ENCODE measurements around the gene BMP7.
"Not testable (repeated sequence)": the region's sequence is repeated elsewhere in the genome, so short reads cannot be mapped to it uniquely, and the experiment has no call there.

Gene BMP7

DNA sequence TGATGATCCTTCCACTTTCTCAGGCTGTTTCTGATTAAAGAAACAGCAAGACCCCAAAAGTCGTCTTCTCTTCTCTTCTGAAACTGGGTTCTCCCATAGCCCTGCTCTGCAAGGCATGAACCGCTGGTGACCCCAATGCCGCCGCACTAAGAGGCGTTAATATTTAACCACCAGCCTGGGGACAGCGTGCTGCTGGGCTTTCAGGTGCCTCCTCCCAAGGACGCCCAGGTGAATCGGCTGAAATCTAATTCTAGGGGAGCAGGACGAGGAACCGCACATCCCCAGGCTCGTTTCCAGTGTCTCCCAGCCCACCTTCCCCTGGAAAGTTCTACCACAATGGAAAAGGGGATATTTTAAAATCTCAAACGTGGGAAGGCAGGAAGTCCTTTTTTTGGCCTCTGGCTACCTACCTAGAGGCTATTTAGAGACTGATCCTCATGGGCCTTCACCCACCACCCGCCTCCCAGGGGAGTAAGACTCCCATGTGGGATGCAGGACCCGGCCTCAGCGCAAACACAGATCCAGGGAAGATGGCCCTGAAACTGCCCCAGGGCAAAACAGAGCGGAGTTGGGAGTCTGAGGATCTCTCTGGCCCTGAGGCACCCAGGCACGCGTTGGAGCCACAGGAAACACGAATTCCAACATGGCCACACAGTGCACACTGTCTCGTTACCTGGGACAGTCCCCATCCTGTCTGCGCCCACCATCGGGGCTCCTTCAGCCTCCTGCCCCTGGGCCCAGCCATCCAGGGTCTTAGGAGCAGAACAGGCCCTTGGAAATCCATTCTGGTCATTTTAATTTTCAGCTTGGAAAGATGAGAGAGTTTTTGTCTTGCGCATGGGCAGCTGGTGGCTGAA, 56.2 kb downstream of the BMP7 start:
- no peak for DNase-seq (ENCODE audit: low read depth)

DNA sequence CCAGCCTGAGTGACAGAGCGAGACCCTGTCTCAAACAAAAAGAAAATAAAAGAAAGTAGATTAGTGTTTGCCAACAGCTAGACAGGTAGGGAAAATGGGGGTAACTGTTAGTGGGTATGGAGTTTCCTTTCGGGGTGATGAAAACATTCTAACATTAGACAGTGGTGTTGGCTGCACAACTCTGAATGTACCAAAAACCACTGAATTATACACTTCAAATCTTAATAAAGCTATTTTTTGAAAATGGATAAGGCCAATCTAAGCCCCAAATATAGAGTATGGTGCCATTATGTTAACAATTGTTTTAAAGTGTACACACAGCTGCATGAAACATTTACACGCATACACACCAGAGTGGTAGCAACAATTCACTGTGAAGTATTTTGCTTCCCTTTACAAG, 57.0 kb downstream of the BMP7 start:
- DNase-seq (ENCODE audit: low read depth), result no peak

DNA sequence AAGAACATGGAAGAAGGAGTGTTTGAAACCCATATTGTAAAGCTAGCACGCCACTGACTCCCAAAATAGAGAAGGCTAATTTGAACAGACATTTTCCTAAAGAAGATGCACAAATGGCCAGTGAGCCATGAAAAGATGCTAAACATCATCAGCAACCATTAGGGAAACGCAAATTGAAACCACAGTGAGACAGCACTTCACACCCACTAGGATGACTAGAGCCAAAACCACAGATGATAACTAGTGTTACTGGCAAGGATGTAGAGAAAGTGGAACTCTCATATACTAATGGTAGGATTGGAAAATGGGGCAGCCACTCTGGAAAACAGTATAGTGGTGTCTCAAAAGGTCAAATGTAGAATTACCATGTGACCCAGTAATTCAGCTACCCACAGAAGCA, 58.2 kb downstream of the BMP7 start:
- no peak for DNase-seq (ENCODE audit: low read depth)

DNA sequence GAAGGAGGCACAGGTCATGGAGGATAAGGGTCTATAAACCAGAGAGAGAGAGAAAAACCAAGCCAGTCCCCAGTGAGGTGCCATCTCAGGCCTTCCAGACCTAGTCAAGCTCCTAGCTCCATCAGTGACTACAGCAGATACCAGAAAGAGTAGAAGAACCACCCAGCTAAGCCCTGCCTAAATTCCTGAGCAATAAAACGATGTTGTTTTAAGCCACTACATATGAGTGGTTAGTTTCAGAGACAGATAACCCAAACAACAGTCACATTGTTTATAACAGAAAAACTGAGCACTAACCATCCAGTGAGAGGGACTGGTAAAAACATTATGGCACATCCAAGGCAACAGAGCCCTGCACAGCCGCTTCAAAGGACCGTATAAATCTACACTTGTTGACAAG, 59.2 kb downstream of the BMP7 start:
- no peak for DNase-seq (ENCODE audit: low read depth)

DNA sequence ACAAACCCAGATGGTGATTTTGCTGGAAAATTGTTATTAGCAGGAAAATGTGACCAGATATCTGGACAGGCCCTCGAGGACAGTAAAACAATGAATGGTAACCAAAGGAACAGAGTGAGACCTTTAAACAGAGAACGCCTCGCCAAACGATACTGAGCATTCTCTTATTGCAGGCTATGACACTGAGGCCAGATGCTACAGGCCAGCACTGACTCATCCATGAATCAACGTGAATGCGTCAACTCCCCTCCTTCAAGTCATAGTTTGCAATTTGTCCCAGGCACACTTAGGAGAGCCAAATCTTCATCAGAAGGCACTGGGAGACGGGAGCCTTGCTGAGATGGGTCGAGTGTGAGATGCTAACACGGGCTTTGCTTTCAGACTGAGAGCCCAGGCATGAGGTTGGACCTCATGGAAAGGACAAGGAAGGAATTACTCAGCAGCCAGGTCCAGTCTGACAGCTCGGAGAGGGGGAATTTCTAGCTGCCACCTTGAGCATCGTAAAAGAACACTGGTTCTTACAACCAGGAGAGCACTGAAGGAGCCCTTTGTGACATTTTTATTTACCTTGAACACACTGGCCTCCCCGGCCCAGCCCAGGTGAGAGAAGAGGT, 60.7 kb downstream of the BMP7 start:
- DNase-seq (ENCODE audit: low read depth), result no peak

DNA sequence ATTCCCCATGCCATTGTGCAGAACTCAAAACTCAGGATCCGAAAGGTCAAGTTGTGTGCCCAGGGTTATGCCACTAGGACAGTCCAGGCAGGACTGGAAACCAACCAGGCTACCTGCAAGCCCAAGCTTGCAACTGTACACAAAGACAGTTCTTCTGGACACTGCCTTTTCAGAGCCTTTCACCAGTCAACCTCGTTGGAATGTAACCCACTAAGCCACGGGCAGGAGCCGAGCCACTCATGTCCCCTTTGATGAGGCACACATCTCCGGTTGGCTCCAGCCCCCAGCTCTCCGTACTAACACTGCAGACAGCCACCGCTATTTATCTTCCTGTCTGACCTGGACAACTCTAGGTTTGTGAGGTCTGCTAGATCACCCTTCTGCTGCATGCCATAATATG, 62.5 kb downstream of the BMP7 start:
- DNase-seq (ENCODE audit: low read depth), result no peak

DNA sequence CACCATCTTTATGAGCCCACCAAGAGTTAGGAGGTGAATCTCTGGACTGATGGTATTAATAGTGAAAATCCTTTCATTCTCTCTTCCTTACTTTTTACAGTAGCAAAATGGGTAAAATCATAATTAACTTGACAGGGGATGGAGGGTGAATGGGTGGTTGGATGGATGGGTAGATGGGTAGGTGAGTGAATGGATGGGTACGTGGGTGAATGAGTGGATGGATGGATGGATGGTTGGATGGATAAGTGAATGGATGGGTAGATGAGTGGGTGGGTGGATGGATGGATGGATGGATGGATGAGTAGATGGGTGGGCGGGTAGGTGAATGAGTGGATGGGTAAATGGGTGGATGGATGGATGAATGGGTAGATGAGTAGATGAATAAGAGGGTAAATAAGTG, 63.2 kb downstream of the BMP7 start:
- no peak for DNase-seq (ENCODE audit: low read depth)

DNA sequence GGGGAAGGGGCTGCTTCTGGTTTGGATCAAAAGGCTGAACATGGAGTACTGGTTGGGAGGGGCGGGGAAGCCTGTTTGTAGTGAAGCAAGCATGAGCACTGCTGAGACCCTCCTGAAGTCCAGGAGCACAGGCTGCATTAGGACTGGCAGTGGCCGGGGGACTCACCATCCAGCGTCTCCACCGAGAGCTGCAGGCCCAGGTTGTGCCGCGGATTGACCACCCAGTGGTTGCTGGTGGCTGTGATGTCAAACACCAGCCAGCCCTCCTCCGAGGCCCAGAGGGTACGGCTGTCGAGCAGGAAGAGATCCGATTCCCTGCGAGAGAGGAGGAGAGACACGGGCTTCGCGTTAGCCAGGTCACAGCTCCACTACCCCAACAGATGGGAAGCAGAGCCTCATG, 64.1 kb downstream of the BMP7 start:
- no peak for DNase-seq (ENCODE audit: low read depth)

DNA sequence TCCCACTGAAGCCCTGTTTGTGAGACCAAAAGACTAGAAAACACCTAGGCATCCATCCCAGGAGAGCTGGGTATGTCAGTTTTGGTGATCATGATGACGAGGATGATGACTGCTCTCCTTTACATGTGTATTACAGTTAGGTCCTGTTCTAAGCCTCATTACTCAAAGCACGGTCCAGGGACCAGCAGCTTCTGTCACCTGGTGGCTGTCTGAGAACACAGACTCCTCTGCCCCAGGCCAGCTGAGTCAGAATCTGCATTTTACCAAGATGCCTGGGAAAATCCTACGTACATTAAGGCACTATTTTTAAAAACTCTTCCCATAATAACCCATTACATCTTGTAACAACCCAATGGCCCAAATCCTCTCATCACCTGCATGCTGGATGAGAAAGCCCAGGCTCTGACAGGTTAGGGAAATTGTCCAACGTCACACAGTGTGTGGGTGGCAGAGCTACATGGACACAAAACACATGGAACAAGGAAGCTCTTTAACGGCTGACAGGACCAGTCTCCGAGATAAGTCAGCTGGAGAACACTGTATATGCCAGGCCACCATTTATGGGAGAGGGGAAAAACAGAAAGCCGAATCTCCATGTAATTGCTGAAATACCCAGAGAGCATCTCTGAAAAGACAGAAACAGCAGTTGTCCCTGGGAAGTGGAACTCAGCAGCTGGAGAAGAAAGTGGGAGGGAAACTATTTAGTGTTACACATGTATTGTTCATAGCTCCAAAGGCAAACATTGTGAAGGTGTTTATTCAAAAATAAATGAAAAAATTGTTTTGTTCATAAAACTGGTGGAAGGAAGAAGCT, 65.4 kb downstream of the BMP7 start:
- no peak for DNase-seq (ENCODE audit: low read depth)

DNA sequence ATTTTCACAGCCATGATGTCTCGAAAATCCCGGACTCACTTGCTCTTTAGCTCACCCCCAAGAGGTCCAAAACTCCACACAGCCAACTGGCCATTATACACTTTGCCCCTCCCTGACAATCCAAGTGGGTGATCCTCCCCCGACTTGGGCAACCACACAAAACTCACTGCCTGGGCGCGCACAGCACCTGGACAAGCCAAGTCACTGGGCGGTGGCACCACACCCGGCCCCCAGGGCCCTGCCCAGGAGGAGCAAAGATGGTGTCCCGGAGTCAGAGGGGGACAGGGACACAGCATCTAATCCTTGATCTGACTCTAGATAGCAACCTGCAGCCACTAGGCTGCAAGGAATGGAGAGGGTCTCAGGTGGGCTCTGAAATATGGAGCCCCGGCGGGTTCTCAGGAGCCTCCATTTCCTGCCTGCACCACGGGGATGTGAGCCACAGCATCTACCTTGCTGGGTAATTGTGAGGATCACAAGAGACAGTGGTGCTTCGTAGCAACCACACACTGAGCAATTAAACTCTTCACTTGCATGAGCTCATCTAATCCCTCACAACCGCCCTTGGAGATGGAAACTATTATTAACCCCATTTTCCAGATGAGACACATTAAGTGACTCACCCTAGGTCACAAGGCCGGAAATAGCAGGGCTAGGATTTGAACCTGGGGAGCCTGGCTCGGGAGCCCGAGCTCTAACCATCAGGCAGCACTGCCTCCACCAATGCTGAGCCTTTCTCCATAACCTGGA, 66.6 kb downstream of the BMP7 start:
- no peak for DNase-seq (ENCODE audit: low read depth)

DNA sequence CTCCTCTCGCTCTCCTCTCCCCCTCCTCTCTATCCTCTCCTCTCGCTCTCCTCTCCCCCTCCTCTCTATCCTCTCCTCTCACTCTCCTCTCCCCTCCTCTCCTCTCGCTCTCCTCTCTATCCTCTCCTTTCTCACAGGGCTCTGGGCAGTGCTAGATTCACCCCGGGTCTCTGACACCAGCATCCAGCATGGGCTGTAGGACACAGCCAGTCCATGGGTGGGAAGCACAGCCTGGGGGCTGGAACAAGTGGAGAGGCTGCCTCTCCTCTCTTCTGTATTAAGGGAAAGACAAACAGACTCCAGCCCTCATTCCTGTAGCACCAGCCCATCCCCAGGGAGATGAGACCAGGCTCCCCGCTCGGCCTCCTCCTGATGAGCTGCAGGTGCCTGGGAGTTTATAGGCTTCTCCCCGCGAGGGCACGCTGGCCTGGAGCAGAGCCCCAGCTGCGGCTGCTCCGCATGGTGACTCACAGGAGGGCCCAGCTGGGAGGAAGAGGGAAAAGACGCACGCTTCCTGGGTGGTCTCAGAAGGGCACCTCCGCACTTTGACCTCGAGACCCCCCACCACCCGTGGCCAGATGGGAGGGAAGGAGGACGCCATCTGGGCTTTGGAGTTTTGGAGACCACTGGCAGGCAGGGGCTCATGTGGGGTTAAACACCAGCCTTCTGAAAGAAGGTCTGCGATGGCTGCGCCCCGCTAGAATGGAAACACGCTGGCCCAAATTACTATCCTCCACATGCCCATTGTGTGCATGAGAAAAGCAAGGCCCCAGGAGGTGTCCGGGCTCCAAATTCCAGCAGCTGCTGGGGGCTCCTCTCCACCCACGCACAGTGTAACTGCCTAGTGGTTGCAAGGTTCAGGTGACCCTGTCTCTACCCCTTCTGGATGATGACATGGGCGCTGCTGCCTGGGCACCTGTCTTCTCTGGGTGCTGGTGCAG, 68.0 kb downstream of the BMP7 start:
- no peak for DNase-seq (ENCODE audit: low read depth)

DNA sequence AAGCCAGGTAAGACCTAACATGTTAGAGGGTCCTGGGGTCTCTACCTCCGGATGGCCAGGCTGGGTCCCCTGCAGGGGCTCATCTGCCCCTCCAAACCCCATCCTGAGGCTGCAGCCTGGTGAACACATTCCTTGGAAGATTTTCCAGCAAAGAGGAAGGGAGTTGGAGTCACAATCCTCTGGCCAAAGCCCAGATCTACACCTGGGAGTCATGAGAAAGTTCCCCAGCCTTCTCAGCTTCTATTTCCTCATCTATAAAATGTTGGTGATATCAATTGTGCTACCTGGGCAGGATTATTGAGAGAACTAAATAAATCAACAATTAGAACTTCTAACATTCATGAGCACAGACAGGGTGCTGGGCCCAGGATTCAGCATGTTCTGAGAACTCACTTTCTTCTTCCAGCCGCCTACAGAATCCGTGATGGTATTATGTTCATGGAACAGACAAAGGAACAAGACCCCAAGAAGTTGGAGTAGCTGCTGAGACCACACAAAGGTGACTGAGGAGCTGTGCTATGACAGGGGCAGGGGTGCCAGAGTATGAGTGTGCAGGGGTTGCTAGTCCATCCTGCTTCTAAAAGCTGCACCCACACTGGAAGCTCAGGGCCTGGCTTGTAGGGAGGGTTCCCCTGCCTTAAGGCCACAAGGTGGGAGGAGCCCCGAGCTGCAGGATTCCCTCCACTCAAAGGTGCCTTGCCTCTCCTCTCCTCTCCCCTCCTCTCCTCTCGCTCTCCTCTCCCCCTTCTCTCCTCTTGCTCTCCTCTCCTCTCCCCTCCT, 68.9 kb downstream of the BMP7 start:
- DNase-seq (ENCODE audit: low read depth), result no peak

DNA sequence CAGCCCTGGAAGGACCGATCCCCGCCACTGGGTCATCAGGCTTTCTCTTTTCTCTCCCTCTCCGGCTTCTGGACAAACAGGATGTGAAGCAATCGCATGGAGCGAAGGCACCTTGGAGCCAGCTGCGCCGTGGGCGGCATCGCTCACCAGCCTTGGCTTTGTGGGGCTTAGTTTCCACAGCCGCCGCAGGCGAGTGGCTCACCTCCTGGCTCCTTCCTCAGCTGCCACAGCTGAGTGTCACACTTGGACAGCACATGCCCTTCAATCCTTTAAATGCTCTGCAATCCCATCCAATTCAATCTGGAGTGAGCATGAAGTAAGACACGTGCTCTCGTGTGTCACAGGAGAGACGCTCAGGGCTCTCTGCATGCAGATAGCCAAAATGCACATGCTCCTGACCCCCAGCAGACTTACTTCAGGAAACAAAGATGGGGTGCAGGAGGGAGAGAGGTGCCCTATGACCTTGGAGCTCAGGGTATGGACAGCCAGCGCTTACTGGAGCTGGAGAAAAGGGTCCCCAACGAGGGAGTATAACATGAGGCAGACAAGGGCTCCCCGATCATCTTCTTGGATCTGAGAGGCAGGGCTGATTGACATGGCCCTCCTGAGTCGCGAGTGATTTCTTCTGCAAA, 70.9 kb downstream of the BMP7 start:
- DNase-seq (ENCODE audit: low read depth), result no peak

DNA sequence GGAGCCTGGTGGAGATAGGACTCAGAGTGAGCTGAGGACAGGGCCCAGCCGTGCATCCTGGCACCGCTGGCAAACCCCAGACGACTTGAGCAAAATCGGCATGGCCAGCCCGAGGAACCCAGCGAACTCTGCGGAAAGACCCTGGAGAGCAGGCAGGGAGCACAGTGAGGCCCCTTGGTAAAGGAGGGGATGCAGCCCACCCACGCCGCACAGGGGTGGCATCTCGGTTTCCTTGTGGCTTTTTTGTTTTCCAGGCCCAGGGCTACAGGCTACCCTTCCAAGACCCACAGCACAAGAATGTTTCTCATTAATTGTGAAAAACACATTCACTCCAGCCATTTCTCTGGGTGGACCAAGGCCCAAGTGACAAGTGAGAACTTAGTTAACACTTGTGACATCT, 71.4 kb downstream of the BMP7 start:
- DNase-seq (ENCODE audit: low read depth), result no peak

DNA sequence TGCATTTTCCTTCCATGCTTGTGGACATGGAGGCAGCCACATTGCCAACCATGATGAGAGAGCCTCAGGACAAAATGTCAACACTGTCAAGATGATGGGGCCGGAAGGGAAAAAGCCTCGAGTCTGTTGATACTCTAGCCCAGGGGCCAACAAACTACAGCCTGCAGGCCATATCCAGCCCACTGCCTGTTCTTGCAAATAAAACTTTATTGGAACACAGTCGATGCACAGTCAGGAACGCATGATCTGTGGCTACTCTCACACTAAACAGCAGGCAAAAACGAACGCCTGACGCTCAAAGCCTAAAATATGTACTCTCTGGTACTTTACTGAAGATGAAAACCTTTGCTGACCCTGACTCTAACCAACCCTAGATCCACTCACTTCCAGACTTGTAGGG, 72.3 kb downstream of the BMP7 start:
- DNase-seq (ENCODE audit: low read depth), result no peak

DNA sequence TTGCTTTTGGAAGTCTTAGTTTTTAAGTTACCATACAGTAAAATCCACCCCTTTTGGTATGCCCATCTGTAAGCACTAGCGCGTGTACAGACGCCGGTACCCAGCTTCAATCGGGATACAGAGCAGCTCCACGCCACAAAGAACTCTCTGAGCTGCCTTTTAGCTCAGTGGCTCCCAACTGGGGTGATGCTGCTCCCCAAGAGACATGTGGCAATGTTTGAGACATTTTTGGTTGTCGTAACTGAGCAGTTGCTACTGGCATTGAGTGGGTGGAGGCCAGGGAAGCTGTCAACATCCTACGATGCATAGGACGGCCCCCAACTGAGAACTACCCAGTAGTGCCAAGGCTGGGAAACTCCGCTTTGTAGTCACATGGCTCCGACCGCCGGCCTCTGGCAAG, 73.3 kb downstream of the BMP7 start:
- no peak for DNase-seq (ENCODE audit: low read depth)

DNA sequence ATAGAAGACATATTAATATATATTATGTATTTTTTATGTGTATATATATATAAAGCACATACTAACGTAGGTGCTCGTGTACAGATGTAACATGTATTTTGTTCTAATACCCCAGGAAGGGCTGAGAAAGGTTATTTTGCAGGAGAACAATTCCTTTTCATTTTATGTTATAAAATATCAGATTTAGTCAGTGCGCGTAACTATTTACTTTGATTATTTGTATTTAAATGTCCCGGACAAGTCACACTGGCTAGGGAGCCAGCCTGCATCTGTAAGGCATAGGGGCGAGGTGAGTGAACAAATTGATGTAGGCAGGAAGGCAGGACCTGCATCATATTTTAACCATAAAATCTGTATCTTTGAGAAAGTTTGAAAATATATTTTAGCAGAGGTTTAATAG, 74.1 kb downstream of the BMP7 start:
- no peak for DNase-seq (ENCODE audit: low read depth)

DNA sequence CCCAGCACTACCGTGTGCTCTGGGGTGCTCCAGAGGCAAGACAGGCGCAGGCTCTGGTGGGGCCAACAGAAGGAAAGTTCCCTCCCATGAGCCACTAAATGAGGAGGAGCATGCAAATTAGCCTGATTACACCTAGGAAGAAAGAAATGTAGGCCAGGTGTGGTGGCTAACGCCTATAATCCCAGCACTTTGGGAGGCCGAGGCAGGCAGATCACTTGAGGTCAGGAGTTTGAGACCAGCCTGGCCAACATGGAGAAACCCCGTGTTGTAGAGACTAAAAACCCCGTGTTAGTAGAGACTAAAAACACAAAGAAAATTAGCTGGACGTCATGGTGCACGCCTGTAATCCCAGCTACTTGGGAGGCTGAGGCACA, 75.2 kb downstream of the BMP7 start:
- DNase-seq (ENCODE audit: low read depth), result not testable (repeated sequence)

DNA sequence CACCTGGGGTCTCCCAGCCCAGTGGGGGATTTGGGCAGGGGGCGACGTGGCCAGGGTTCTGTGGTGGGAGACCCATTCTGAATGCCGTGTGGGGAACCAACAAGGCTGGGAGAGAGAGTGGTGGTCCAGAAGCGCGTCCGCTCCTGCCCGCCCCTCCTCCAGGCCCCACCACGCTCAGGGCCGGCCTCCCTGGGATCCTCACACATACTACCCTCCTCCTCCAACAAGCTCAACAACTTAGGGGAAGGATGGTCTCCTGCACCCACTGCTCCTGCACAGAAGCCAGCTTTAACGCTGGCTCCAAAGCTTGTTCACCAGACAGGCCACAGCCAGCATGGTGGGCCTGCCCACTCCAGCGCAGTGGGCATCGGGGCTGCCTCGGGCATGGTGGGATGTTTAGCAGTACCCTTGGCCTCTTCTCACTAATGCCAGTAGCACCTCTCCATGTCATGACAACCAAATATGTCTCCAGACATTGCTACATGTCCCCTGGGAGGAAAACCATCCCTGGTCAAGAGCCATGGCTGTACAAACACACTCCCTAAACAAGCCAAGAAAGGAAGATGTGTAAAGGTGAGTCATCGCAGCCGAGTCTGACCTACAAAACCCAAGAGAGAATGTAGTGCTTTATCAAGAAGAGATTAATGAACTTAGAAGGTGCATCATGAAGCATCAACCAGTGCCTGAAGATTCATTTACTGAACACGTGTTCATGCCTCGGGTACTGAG, 75.7 kb downstream of the BMP7 start:
- DNase-seq (ENCODE audit: low read depth), result no peak
